Hepatocyte (in vitro differentiated cells): ENCODE results near the gene KMT5C. TPM values are rescaled to one million over a fixed set of nuclear protein-coding genes. Genes with fewer than 3 reads are reported as not detected.

ENCODE experiments used
- DNase-seq: peaks from one replicate; pipeline ENCODE4 v3.0.0-alpha.2; 2016; ENCODE audit warnings: low spot score
- H2AFZ ChIP-seq: fragments of 200-600 bp; sonication (generic); 2 replicates; pipeline ENCODE4 v1.6.0; 2016; ENCODE audit warnings: antibody characterized with exemption, mild to moderate bottlenecking
- H3K27ac ChIP-seq: fragments of 200-600 bp; sonication (generic); 2 replicates; pipeline ENCODE4 v1.5.1; 2016; ENCODE audit warnings: mild to moderate bottlenecking
- H3K27me3 ChIP-seq: fragments of 200-600 bp; sonication (generic); 2 replicates; pipeline ENCODE4 v1.6.1; 2016
- H3K36me3 ChIP-seq: fragments of 200-600 bp; sonication (generic); replicated peaks from 2 replicates; pipeline ENCODE4 v1.5.1; 2016; ENCODE audit warnings: low read depth; ENCODE audit not compliant: insufficient read depth
- H3K4me1 ChIP-seq: fragments of 200-600 bp; sonication (generic); 2 replicates; pipeline ENCODE4 v1.5.1; 2016; ENCODE audit warnings: mild to moderate bottlenecking, moderate library complexity; ENCODE audit not compliant: insufficient read depth
- H3K4me2 ChIP-seq: fragments of 200-600 bp; sonication (generic); 2 replicates; pipeline ENCODE4 v1.6.0; 2016
- H3K4me3 ChIP-seq: fragments of 200-600 bp; sonication (generic); 2 replicates; pipeline ENCODE4 v1.5.1; 2016; ENCODE audit warnings: mild to moderate bottlenecking
- H3K79me2 ChIP-seq: fragments of 200-600 bp; sonication (generic); 2 replicates; pipeline ENCODE4 v1.6.0; 2017; ENCODE audit warnings: mild to moderate bottlenecking
- H3K9me2 ChIP-seq: fragments of 200-600 bp; sonication (generic); replicated peaks from 2 replicates; pipeline ENCODE4 v1.6.0; 2017; ENCODE audit warnings: mild to moderate bottlenecking; ENCODE audit not compliant: insufficient read depth
- H3K9me3 ChIP-seq: fragments of 200-600 bp; sonication (generic); 2 replicates; pipeline ENCODE4 v1.5.1; 2016; ENCODE audit warnings: low read depth, mild to moderate bottlenecking
- H4K20me1 ChIP-seq: fragments of 200-600 bp; sonication (generic); 2 replicates; pipeline ENCODE4 v1.6.0; 2016; ENCODE audit warnings: mild to moderate bottlenecking; ENCODE audit not compliant: insufficient read depth, poor library complexity, severe bottlenecking
- EZH2 ChIP-seq: fragments of 200-600 bp; sonication (generic); IDR thresholded peaks from 2 replicates; pipeline ENCODE4 v1.6.1; 2016; ENCODE audit warnings: antibody characterized with exemption, mild to moderate bottlenecking, borderline replicate concordance
- EZH2phosphoT487 ChIP-seq: fragments of 200-600 bp; sonication (generic); IDR thresholded peaks from one replicate; pipeline ENCODE4 v1.6.1; 2018; ENCODE audit warnings: antibody characterized with exemption, mild to moderate bottlenecking, low read depth, moderate library complexity; ENCODE audit not compliant: unreplicated experiment, severe bottlenecking
- WGBS: methylation state at CpG from one replicate; pipeline ENCODE4 v1.1.6; 2016; ENCODE audit warnings: low lambda C conversion rate; ENCODE audit errors: missing lambda C conversion rate; 5-methylcytosine and 5-hydroxymethylcytosine counted together
- polyA plus RNA-seq: library from polyadenylated mRNA; unstranded; fragments of >200 nt; fragmentation: Nextera tagmentation; extraction: Ambion mirVana; gene quantifications from 2 replicates; pipeline ENCODE4 v1.2.1, GENCODE V29; 2016
- total RNA-seq: library from RNA; depleted of rRNA; stranded (reverse); fragments of >200 nt; gene quantifications from 2 replicates; pipeline ENCODE4 v1.2.3, GENCODE V29; 2014
- TF ChIP-seq, protein P1 (sequence below): fragments of 200-600 bp; sonication (generic); IDR thresholded peaks from 2 replicates; pipeline ENCODE4 v1.5.1; 2016; ENCODE audit warnings: antibody characterized with exemption, mild to moderate bottlenecking; ENCODE audit not compliant: poor library complexity

The KMT5C gene
- total and polyA plus RNA-seq, 2 experiments from 2014 or later, result 22.8 to 23.6 TPM

DNA sequence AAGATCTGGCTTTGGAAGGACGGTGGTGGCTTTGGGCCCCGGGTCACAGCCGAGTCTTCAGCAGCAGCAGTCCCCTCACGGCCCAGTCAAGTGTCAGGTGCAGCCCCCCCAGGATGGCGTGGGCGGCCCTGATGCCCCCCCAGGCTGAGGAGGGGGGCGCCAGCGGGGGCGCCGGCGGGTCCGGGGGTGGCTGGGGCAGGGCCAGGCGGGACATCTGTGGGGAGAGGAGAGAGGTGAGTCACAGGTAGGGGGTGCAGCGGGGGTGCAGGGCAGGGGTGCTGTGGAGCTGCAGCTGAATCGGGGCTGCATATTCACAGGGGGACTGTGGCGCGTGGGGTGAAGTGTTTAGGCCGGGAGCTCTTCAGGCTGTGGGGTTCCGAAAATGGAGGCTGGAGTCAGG is 26.3 kb downstream of the KMT5C start:
- Histone ChIP-seq H3K79me2 (no peaks in the 10 kb centered on the region), H3K4me2 (no peak overlapping the region), H3K9me3 (no peaks in the 10 kb centered on the region), H3K4me1 (peaks cover 12% of the 10 kb centered on the region), H3K9me2 (no peaks in the 10 kb centered on the region), H3K27ac (no peak overlapping the region), H4K20me1 (no peaks in the 10 kb centered on the region), H3K36me3 (no peaks in the 10 kb centered on the region), H3K27me3 (peaks cover 24% of the 10 kb centered on the region), H3K4me3 (no peak overlapping the region), H2AFZ (no peak overlapping the region)
- DNase-seq, result no peak
- TF ChIP-seq, protein P1, sequence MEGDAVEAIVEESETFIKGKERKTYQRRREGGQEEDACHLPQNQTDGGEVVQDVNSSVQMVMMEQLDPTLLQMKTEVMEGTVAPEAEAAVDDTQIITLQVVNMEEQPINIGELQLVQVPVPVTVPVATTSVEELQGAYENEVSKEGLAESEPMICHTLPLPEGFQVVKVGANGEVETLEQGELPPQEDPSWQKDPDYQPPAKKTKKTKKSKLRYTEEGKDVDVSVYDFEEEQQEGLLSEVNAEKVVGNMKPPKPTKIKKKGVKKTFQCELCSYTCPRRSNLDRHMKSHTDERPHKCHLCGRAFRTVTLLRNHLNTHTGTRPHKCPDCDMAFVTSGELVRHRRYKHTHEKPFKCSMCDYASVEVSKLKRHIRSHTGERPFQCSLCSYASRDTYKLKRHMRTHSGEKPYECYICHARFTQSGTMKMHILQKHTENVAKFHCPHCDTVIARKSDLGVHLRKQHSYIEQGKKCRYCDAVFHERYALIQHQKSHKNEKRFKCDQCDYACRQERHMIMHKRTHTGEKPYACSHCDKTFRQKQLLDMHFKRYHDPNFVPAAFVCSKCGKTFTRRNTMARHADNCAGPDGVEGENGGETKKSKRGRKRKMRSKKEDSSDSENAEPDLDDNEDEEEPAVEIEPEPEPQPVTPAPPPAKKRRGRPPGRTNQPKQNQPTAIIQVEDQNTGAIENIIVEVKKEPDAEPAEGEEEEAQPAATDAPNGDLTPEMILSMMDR, result no peak
- TF ChIP-seq EZH2 (no peak), EZH2phosphoT487 (no peak)
- 81% methylated on average over 4 of the region's 19 CpGs for WGBS

DNA sequence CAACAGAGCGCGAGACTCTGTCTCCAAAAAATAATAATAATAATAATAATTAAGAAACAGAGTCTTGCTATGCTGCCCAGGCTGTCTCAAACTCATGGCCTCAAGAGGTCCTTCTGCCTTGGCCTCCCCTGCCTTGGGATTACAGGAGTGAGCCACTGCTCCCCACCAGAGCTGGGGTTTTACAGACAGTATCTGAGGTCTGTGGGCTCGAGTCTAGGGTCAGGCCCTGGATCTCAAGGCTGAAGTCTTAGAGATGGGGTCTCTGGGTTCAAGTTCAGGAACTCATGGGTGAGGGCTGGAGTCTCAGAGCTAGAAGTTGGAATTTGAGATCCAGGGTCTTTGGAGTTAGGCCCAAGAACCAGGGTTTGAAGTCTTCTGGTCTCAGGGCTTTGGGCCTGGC is 27.1 kb downstream of the KMT5C start:
- WGBS, result 96% methylated on average over 3 of the region's 3 CpGs
- Histone ChIP-seq H3K9me3 (no peaks in the 10 kb centered on the region), H3K27me3 (peaks cover 32% of the 10 kb centered on the region), H3K4me1 (peaks cover 12% of the 10 kb centered on the region), H3K27ac (no peak overlapping the region), H3K79me2 (no peaks in the 10 kb centered on the region), H3K36me3 (no peaks in the 10 kb centered on the region), H3K4me3 (no peak overlapping the region), H3K9me2 (no peaks in the 10 kb centered on the region), H3K4me2 (no peak overlapping the region), H4K20me1 (no peaks in the 10 kb centered on the region), H2AFZ (no peak overlapping the region)
- TF ChIP-seq, protein P1, result no peak
- TF ChIP-seq EZH2 (no peak), EZH2phosphoT487 (no peak)
- no peak for DNase-seq

DNA sequence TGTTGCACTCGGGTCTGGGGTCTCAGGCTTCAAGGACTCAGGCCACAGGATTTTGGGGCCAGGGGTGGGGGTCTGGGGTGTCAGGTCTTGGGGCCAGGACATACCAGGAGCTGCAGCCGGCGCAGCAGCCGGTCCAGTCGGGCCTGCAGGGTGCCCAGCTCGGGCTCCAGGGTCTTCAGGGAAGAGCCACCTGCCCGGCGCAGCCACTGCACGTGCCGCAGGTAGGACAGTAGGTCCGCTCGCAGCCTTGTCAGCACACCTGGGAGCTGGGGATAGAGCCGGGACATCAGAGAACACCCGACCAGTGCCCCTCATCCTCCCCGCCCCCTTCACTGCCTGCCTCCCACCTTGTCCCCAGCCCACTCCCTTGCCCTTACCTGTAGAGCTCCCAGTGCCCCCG is 28.4 kb downstream of the KMT5C start:
- no peaks in the 10 kb centered on the region for H3K36me3 ChIP-seq
- no peak overlapping the region for H3K4me2 ChIP-seq
- 95% methylated on average over 10 of the region's 16 CpGs for WGBS
- H3K27me3 ChIP-seq, result peaks cover 39% of the 10 kb centered on the region
- H2AFZ ChIP-seq, result no peak overlapping the region
- H3K4me3 ChIP-seq, result no peak overlapping the region
- no peaks in the 10 kb centered on the region for H3K9me2 ChIP-seq
- TF ChIP-seq EZH2phosphoT487, result no peak
- TF ChIP-seq, protein P1, result no peak
- TF ChIP-seq EZH2, result no peak
- H3K9me3 ChIP-seq, result no peaks in the 10 kb centered on the region
- H4K20me1 ChIP-seq, result no peaks in the 10 kb centered on the region
- no peak for DNase-seq
- no peak overlapping the region for H3K27ac ChIP-seq
- H3K4me1 ChIP-seq, result peaks cover 12% of the 10 kb centered on the region
- H3K79me2 ChIP-seq, result no peaks in the 10 kb centered on the region
